Urinary bladder (tissue), 4 donors: ENCODE measurements around the gene ADAM21. TPM values are rescaled to one million over a fixed set of nuclear protein-coding genes. Genes with fewer than 3 reads are reported as not detected.
"Not testable (repeated sequence)": the region's sequence is repeated elsewhere in the genome, so short reads cannot be mapped to it uniquely, and the experiment has no call there.

ENCODE experiments used
- DNase-seq: peaks from one replicate; pipeline ENCODE4 v3.0.0-alpha.2; 2015; ENCODE audit errors: extremely low spot score
- H3K27ac ChIP-seq: one replicate; pipeline ENCODE4 v1.5.1; 2013; ENCODE audit warnings: low read depth, mild to moderate bottlenecking, moderate library complexity
- H3K36me3 ChIP-seq: one replicate; pipeline ENCODE4 v1.6.1; 2013; ENCODE audit warnings: mild to moderate bottlenecking, moderate library complexity; ENCODE audit not compliant: insufficient read depth
- H3K4me1 ChIP-seq: one replicate; pipeline ENCODE4 v1.6.1; 2013; ENCODE audit warnings: mild to moderate bottlenecking, moderate library complexity; ENCODE audit not compliant: insufficient read depth
- H3K4me3 ChIP-seq: one replicate; pipeline ENCODE4 v1.5.1; 2013; ENCODE audit warnings: low read depth, low read length
- WGBS: extraction: QIAGEN DNeasy Blood & Tissue Kit; methylation state at CpG from one replicate; pipeline ENCODE4 v1.1.7; 2013; 5-methylcytosine and 5-hydroxymethylcytosine counted together
- polyA plus RNA-seq: library from polyadenylated mRNA; stranded (reverse); fragments of 200-250 nt; gene quantifications from one replicate; pipeline ENCODE4 v1.2.3, GENCODE V29; 2013
- total RNA-seq: library from RNA; depleted of rRNA; stranded (reverse); fragments of >200 nt; gene quantifications from one replicate; pipeline ENCODE4 v1.2.3, GENCODE V29; 2014
- donor health status: healthy with polysubstance abuse.
- donor health status: healthy.

ADAM21 gene
- total RNA-seq (not detected), polyA plus RNA-seq (0.08 TPM)

DNA sequence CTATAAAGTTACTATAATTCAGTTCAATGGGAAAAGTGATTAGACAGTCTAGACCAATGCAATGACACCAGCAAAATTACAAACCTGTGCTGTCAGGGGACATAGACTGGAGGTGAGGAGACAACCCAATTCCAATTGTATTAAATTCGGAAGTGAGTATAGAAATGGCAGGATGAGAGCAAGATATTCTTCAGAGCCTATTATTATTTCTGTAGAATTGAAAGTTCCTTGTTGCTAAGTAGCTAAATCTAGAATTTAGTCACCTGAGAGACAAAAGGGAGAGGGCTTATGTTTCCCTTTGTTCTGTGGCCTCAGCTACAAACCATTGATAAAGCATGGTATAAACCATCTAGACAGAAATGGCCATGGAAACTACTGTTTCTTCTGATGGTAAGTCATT, at the start of gene ADAM21:
TSS of gene ADAM21 (plus strand) at position 301 of the 400 bp plus-strand sequence. CDS start 5,326 bp downstream, outside the sequence.
- 93% methylated on average over 1 of the region's 1 CpG for WGBS
- no peaks in the 10 kb centered on the region for H3K4me1 ChIP-seq
- no peak for DNase-seq
- H3K36me3 ChIP-seq: no peaks in the 10 kb centered on the region
- no peak within 1 kb of the TSS for H3K27ac ChIP-seq
- no peak within 1 kb of the TSS for H3K4me3 ChIP-seq

DNA sequence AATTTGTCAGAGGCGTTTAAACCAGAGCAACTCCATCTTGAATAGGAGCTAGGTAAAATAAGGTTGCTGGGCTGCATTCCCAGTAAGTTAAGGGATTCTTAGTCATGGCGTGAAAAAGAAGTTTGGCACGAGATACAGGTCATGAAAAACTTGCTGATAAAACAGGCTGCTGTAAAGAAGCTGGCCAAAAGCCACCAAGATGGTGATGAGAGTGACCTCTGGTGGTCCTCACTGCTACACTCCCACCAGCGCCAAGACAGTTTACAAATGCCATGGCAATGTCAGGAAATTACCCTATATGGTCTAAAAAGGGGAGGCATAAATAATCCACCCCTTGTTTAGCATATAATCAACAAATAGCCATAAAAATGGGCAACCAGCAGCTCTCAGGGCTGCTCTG, 48.6 kb upstream of the ADAM21 start:
- not testable (repeated sequence) for H3K4me1 ChIP-seq, H3K27ac ChIP-seq, DNase-seq, H3K4me3 ChIP-seq, H3K36me3 ChIP-seq
- 40% methylated on average over 4 of the region's 4 CpGs for WGBS

DNA sequence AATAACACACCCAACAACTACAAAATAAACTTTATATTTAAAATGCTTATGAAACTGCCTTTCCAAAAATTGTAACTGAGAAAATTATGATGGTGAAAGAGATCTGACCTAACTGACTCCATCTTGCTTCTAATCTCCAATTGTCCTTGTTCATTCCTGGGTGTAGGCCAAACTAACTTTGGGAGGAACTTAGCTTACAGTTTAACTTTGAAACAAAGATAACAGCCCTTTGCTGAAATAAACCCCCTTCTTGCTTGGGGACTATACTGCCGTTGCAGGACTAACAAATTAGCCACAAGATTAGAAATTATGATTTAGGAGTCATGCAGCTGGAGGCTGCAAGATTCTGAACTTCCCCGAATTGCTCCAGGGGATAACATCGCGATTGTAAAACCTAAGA, 45.8 kb upstream of the ADAM21 start:
- H3K27ac ChIP-seq, H3K4me3 ChIP-seq, H3K36me3 ChIP-seq, DNase-seq, H3K4me1 ChIP-seq: not testable (repeated sequence)
- WGBS: 60% methylated on average over 4 of the region's 4 CpGs

DNA sequence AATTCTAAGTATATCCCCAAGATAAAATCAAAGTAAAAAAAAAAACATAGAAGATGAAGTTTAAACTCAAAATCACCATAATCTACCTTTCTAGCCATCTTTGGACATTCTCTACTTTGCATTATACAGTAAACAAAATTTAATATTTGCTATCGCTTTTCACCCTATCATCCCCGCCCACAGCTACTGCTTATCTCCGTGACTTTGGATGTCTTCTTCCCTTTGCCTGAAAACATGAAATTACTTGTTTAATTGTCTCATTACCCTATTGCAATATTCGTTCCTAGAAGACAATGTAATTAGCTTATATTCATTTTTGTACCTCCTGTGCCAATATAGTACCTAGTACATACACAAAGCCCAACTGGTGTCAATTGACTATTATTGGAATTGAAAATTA, 44.4 kb upstream of the ADAM21 start:
- Histone ChIP-seq H3K4me3 (no peak overlapping the region), H3K27ac (no peak overlapping the region), H3K4me1 (no peaks in the 10 kb centered on the region), H3K36me3 (no peaks in the 10 kb centered on the region)
- 93% methylated on average over 4 of the region's 4 CpGs for WGBS
- no peak for DNase-seq

DNA sequence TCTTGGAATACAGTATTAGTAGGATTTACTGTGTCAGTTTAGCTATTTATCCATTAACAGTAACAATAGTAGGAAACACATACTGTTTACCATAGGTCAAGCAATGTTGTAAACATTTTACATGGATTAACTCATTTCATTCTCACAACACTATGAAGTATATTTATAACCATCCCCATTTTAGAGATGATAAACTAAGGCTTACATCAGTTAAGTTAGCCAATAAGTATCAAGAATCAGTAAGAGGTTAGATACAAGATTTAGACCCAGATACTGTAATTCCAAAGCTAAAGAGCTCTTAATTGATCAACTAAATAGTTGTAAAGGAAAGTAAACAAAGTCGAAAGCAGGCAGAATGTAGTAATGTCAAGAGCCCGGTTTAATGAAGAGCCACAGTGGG, 36.2 kb upstream of the ADAM21 start:
- WGBS: 30% methylated on average over 2 of the region's 2 CpGs
- H3K36me3 ChIP-seq: no peaks in the 10 kb centered on the region
- H3K4me3 ChIP-seq: no peak overlapping the region
- no peak for DNase-seq
- H3K27ac ChIP-seq: no peak overlapping the region
- H3K4me1 ChIP-seq: no peaks in the 10 kb centered on the region

DNA sequence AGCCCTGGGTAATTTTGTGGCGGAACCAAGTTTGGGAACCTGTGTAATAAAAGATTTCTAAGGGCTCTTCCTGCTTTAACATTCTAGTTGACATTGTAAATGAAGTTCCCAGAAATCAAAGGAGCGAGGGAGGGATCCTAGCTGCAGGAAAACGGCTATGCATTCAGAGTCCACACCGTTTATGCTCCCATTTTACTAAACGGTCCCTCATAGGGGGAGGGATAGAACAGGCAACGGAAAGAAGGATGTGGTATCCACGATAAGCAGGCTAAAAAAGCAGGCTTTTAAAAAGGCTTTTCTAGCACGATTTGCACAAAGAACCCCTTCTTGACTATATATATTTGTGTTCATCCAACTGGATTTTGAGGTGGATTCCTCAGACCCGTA, 35.6 kb upstream of the ADAM21 start:
- DNase-seq: no peak
- Histone ChIP-seq H3K36me3 (no peaks in the 10 kb centered on the region), H3K4me3 (peak overlapping the region; percentile 95), H3K4me1 (no peaks in the 10 kb centered on the region), H3K27ac (peak overlapping the region; percentile 56)
- WGBS: 6% methylated on average over 9 of the region's 9 CpGs

DNA sequence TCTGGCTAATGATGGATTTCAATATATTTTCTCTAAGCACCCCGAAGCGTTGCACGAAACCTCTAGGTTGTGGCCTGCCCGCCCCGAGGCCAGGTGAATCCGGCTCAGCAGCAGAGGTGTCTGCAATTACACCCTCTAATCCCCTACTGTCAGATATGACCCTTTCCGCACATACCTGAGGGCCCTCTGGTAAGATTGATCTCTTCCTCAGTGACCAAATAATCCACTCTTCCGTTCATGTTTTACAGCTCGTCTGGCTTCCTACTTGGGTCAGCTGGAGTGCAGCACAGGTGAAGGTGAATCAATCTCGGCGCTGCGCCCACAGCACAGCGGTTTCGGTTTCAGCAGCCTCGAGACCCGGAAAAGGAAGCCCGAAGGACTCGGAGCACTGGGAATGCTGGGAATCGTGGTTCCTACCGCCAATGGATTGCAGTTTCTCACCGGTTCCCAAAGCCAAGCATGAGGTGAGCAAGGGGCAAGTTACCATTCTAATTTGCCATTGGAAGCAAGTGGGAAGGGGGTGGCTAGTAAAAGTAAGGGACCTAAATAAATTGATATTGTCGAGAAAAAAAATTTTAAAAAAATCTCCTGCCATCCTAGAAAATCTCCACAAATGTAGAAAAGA, 35.1 kb upstream of the ADAM21 start, which contains the start of gene SYNJ2BP:
TSS of gene SYNJ2BP (minus strand) at position 366 of the 625 bp plus-strand sequence. CDS start at position 239, 127 bp downstream.
- Histone ChIP-seq H3K27ac (peak within 1 kb of the TSS; percentile 56), H3K4me1 (no peaks in the 10 kb centered on the region), H3K4me3 (peak within 1 kb of the TSS; percentile 95), H3K36me3 (no peaks in the 10 kb centered on the region)
- DNase-seq: peak; percentile 46
- under 1% methylated on average over 22 of the region's 22 CpGs for WGBS

DNA sequence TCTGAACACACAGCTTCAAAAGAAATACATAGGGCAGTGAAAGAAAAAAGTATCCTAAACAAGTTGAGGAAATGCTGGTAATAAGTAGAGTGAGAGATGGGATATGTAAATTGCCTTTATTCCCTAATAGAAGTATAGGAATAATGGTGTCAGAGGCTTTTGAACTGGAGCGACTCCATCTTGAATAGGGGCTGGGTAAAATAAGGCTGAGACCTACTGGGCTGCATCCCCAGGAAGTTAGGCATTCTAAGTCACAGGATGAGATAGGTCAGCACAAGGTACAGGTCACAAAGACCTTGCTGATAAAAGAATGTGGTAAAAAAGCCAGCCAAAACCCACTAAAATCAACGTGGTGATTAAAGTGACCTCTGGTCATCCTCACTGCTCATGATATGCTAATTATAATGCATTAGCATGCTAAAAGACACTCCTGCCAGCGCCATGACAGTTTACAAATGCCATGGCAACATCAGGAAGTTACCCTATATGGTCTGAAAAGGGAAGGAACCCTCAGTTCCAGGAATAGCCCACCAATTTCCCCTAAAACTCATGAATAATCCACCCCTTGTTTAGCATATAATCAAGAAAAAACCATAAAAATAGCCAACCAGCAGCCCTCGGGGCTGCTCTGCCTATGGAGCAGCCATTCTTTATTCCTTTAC, 32.6 kb upstream of the ADAM21 start:
- not testable (repeated sequence) for H3K36me3 ChIP-seq, H3K4me1 ChIP-seq, DNase-seq, H3K4me3 ChIP-seq, H3K27ac ChIP-seq
- WGBS: 61% methylated on average over 4 of the region's 4 CpGs

DNA sequence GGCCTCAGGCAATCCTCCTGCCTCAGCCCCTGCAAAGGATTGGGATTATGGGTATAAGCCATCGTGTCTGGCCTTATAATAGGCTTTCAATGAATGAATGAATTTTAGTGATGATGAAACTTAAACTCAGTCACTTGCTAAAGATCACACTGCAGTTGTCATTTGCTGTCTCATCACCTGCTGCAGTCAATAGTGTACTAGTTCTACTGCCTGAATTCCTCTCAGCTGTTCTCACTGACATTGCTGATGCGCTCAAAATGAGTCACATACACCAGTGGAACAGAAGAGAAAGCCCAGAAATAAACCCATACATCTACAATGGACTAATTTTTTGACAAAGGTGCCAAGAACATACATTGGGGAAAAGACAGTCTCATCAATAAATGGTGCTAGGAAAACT, 29.4 kb upstream of the ADAM21 start:
- WGBS: 88% methylated on average over 2 of the region's 2 CpGs
- Histone ChIP-seq H3K4me3 (no peak overlapping the region), H3K27ac (no peak overlapping the region), H3K4me1 (no peaks in the 10 kb centered on the region), H3K36me3 (no peaks in the 10 kb centered on the region)
- DNase-seq: no peak

DNA sequence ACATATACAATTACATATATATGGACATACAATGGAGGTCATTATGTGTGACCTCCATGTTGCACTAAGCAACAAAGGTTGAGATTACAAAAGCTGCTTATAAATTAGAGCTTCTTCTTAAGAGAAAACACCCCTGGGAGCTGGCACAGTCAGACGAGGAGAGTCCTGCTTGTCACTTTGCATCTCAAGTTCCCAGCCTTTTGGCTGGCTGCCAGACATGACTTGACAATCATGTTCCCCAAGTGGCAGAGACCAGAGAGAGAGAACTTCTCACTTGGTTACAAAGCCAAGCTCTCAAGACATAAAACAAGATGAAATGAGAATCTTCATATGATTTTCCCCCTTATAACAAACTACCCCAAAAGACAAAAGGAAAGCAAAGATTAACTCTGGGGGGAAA, 26.6 kb upstream of the ADAM21 start:
- no peak for DNase-seq

DNA sequence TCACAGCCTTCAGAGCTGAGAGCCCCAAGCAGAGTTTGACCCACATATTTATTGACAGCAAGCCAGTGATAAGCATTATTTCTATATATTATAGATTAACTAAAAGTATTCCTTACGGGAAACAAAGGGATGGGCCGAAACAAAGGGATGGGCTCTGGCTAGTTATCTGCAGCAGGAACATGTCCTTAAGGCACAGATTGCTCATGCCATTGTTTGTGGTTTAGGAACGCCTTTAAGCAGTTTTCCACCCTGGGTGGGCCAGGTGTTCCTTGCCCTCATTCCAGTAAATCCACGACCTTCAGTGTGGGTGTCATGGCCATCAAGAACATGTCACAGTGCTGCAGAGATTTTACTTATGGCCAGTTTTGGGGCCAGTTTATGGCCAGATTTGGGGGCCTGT, 25.4 kb upstream of the ADAM21 start:
- not testable (repeated sequence) for DNase-seq
- 79% methylated on average over 4 of the region's 4 CpGs for WGBS

More for the DNA sequence above, 26.6 kb upstream of the ADAM21 start:
- H3K4me1 ChIP-seq: no peaks in the 10 kb centered on the region
- no peak overlapping the region for H3K4me3 ChIP-seq
- H3K36me3 ChIP-seq: no peaks in the 10 kb centered on the region
- no peak overlapping the region for H3K27ac ChIP-seq
- 13% methylated on average over 1 of the region's 1 CpG for WGBS

DNA sequence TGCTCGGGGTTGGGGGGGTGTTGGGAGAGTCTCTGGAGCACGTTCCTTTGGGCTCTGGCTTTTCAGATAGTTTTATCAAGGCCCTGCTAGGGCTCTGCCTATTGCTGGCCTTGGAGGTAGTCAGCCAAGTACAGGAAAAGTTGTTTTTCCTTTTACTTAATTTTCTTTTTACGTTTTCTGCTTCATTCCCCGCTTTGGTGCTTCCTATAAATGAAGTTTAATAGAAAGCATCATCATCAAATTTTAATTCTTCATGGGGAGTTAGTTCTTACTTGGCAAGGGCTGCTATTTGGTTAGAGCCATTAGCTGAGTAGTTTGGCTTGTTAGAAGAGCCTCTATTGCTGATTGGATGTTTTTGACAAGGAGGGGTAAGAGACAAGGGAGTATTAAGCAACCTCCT, 15.1 kb upstream of the ADAM21 start:
- Histone ChIP-seq H3K4me1 (no peaks in the 10 kb centered on the region), H3K36me3 (no peaks in the 10 kb centered on the region), H3K4me3 (no peak overlapping the region), H3K27ac (no peak overlapping the region)
- DNase-seq: no peak
- 48% methylated on average over 4 of the region's 4 CpGs for WGBS

More for the DNA sequence above, 25.4 kb upstream of the ADAM21 start:
- H3K4me1 ChIP-seq, H3K36me3 ChIP-seq, H3K27ac ChIP-seq, H3K4me3 ChIP-seq: not testable (repeated sequence)

DNA sequence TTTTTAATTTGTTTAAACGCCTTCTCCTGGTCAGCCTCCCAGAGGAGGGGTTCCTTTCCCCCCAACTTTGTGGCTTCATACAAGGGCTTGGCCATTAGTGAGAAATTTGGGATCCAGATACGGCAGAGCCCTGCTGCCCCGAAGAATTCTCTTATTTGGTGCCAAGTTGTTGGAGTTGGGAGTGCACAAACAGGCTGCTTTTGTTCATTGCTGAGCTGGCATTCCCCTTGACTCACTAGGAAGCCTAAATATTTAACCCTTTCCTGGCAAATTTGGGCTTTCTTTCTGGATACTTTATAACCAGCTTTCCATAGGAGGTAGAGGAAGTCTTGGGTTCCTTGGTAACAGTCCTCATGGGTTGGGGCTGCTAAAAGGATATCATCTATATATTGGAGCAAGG, 10.3 kb upstream of the ADAM21 start:
- no peak for DNase-seq
- Histone ChIP-seq H3K4me1 (no peaks in the 10 kb centered on the region), H3K4me3 (no peak overlapping the region), H3K27ac (no peak overlapping the region), H3K36me3 (no peaks in the 10 kb centered on the region)
- 67% methylated on average over 3 of the region's 3 CpGs for WGBS

DNA sequence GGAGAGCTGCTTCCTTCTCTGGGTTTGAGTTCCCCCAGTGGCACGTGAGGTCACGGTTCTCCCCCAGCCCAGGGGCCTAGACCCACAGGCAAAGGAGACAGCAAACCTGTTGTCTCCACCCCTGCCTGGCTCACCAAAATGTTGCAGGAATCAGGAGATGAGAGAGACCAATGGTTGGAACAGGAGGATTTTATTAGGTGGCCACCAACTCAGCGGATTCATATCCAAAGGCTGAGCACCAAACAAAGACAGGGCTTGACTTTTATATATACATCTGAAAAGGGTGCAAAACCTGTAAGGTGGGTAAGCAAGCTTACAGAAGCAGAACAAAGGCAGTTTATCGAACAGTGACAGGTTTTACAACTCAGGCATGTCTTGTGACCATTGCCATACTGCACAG, 9.2 kb upstream of the ADAM21 start:
- DNase-seq: no peak
- Histone ChIP-seq H3K36me3 (no peaks in the 10 kb centered on the region), H3K4me3 (no peak overlapping the region), H3K4me1 (no peaks in the 10 kb centered on the region), H3K27ac (no peak overlapping the region)
- 90% methylated on average over 4 of the region's 4 CpGs for WGBS
